GM21723 (cell line): ENCODE data around the gene RSPH6A.
"Not testable (repeated sequence)": the region's sequence is repeated elsewhere in the genome, so short reads cannot be mapped to it uniquely, and the experiment has no call there.

Experiments used
- ATAC-seq: cut with Tn5 transposase; IDR thresholded peaks from one replicate; pipeline ENCODE4 v1.9.1; 2021; ENCODE audit warnings: mild to moderate bottlenecking, moderate library complexity; ENCODE audit not compliant: unreplicated experiment

The RSPH6A gene

GRCh38 chr19:45767410-45767880 lies 47.7 kb downstream of the RSPH6A start:
- ATAC-seq = no peak

- ATAC-seq = no peak
These were observed 48.2 kb downstream of the RSPH6A start for GRCh38 chr19:45766869-45767346.

- ATAC-seq = no peak
These were observed 48.7 kb downstream of the RSPH6A start for GRCh38 chr19:45766296-45766868.

GRCh38 chr19:45765702-45766295 lies 49.3 kb downstream of the RSPH6A start:
- no peak for ATAC-seq

- no peak for ATAC-seq
These were observed 50.0 kb downstream of the RSPH6A start for GRCh38 chr19:45764945-45765701.

- no peak for ATAC-seq
These were observed 50.6 kb downstream of the RSPH6A start for GRCh38 chr19:45764475-45764874.

GRCh38 chr19:45763691-45764294 lies 51.3 kb downstream of the RSPH6A start:
- ATAC-seq = no peak

GRCh38 chr19:45762870-45763631 lies 52.1 kb downstream of the RSPH6A start:
- ATAC-seq = no peak

- ATAC-seq = no peak
These were observed 53.4 kb downstream of the RSPH6A start for GRCh38 chr19:45761714-45762113.

- no peak for ATAC-seq
These were observed 56.2 kb downstream of the RSPH6A start for GRCh38 chr19:45758921-45759320.

GRCh38 chr19:45757695-45758094 lies 57.4 kb downstream of the RSPH6A start:
- ATAC-seq = no peak

- no peak for ATAC-seq
These were observed 60.8 kb downstream of the RSPH6A start for GRCh38 chr19:45754323-45754722.

GRCh38 chr19:45753548-45753947 lies 61.6 kb downstream of the RSPH6A start:
- no peak for ATAC-seq

- no peak for ATAC-seq
These were observed 62.5 kb downstream of the RSPH6A start for GRCh38 chr19:45752639-45753038.

- ATAC-seq = not testable (repeated sequence)
These were observed 63.6 kb downstream of the RSPH6A start for GRCh38 chr19:45751483-45751882.

- no peak for ATAC-seq
These were observed 67.6 kb downstream of the RSPH6A start for GRCh38 chr19:45747513-45747912.

- no peak for ATAC-seq
These were observed 68.2 kb downstream of the RSPH6A start for GRCh38 chr19:45746866-45747265.
